ENCODE data around the gene COG5.

COG5 gene

GRCh38 chr7:107453388-107453787 lies 110.3 kb downstream of the COG5 start:
- no peak for DNase-seq

- DNase-seq: no peak
Measured at GRCh38 chr7:107450970-107451369, 112.8 kb downstream of the COG5 start.

GRCh38 chr7:107446988-107447387 lies 116.7 kb downstream of the COG5 start:
- DNase-seq: peak; percentile 15

GRCh38 chr7:107446531-107446930 lies 117.2 kb downstream of the COG5 start:
- DNase-seq: peak; percentile 61

GRCh38 chr7:107442678-107443077 lies 121.0 kb downstream of the COG5 start:
- no peak for DNase-seq

GRCh38 chr7:107441581-107442422 lies 121.9 kb downstream of the COG5 start:
- DNase-seq: no peak

- DNase-seq: no peak
Measured at GRCh38 chr7:107439025-107439424, 124.7 kb downstream of the COG5 start.

GRCh38 chr7:107435749-107436148 lies 128.0 kb downstream of the COG5 start:
- no peak for DNase-seq

- no peak for DNase-seq
Measured at GRCh38 chr7:107432261-107432660, 131.5 kb downstream of the COG5 start.

GRCh38 chr7:107430057-107430456 lies 133.7 kb downstream of the COG5 start:
- DNase-seq: no peak

- no peak for DNase-seq
Measured at GRCh38 chr7:107428642-107429041, 135.1 kb downstream of the COG5 start.

- no peak for DNase-seq
Measured at GRCh38 chr7:107427462-107427861, 136.3 kb downstream of the COG5 start.

- DNase-seq: no peak
Measured at GRCh38 chr7:107414198-107414597, 149.5 kb downstream of the COG5 start.

GRCh38 chr7:107408349-107408748 lies 155.4 kb downstream of the COG5 start:
- no peak for DNase-seq

- DNase-seq: no peak
Measured at GRCh38 chr7:107405559-107405958, 158.2 kb downstream of the COG5 start.

- DNase-seq: no peak
Measured at GRCh38 chr7:107404740-107405537, 158.8 kb downstream of the COG5 start.

GRCh38 chr7:107398161-107398560 lies 165.6 kb downstream of the COG5 start:
- DNase-seq: no peak

GRCh38 chr7:107396990-107397389 lies 166.7 kb downstream of the COG5 start:
- no peak for DNase-seq

GRCh38 chr7:107396081-107396480 lies 167.6 kb downstream of the COG5 start:
- no peak for DNase-seq

- peak; percentile 74 for DNase-seq
Measured at GRCh38 chr7:107394831-107395230, 168.9 kb downstream of the COG5 start.

- peak; percentile 30 for DNase-seq
Measured at GRCh38 chr7:107394276-107394675, 169.4 kb downstream of the COG5 start.

GRCh38 chr7:107392830-107393229 lies 170.9 kb downstream of the COG5 start:
- DNase-seq: no peak

- no peak for DNase-seq
Measured at GRCh38 chr7:107390916-107391315, 172.8 kb downstream of the COG5 start.

- DNase-seq: no peak
Measured at GRCh38 chr7:107388604-107389003, 175.1 kb downstream of the COG5 start.
